ENCODE results near the gene C6orf132.

C6orf132 gene

GRCh38 chr6:42103216-42103615 is 39.2 kb downstream of the C6orf132 start:
- H3K9ac ChIP-seq, result no peak overlapping the region
- no peaks in the 10 kb centered on the region for H3K79me2 ChIP-seq (ENCODE audit: insufficient read depth, low read depth)
- H3K4me3 ChIP-seq (IDR thresholded peaks at IDR 0.05; ENCODE audit: insufficient read depth, low read depth, low read length), result no peak overlapping the region
- no peak overlapping the region for H2AFZ ChIP-seq (ENCODE audit: low read depth)
- no peaks in the 10 kb centered on the region for H4K20me1 ChIP-seq (ENCODE audit: insufficient read depth)
- H3K4me2 ChIP-seq, result no peak overlapping the region
- no peak overlapping the region for H3K27ac ChIP-seq
- no peaks in the 10 kb centered on the region for H3K4me1 ChIP-seq (ENCODE audit: low read depth, poor library complexity, severe bottlenecking)
- no peaks in the 10 kb centered on the region for H3K27me3 ChIP-seq (ENCODE audit: insufficient read depth, low read depth)
- no peak for TF ChIP-seq CTCF (conservative IDR thresholded peaks at IDR 0.05; ENCODE audit: low read depth, low read length)
- no peaks in the 10 kb centered on the region for H3K36me3 ChIP-seq (ENCODE audit: insufficient read depth)

GRCh38 chr6:42101186-42101657 is 41.2 kb downstream of the C6orf132 start:
- Histone ChIP-seq H3K27me3 (ENCODE audit: insufficient read depth, low read depth) (no peaks in the 10 kb centered on the region), H4K20me1 (ENCODE audit: insufficient read depth) (no peaks in the 10 kb centered on the region), H2AFZ (ENCODE audit: low read depth) (no peak overlapping the region), H3K27ac (no peak overlapping the region), H3K36me3 (ENCODE audit: insufficient read depth) (no peaks in the 10 kb centered on the region), H3K4me1 (ENCODE audit: low read depth, poor library complexity, severe bottlenecking) (no peaks in the 10 kb centered on the region), H3K79me2 (ENCODE audit: insufficient read depth, low read depth) (no peaks in the 10 kb centered on the region), H3K9ac (no peak overlapping the region), H3K4me3 (IDR thresholded peaks at IDR 0.05; ENCODE audit: insufficient read depth, low read depth, low read length) (no peak overlapping the region), H3K4me2 (no peak overlapping the region)
- no peak for TF ChIP-seq CTCF (conservative IDR thresholded peaks at IDR 0.05; ENCODE audit: low read depth, low read length)

DNA sequence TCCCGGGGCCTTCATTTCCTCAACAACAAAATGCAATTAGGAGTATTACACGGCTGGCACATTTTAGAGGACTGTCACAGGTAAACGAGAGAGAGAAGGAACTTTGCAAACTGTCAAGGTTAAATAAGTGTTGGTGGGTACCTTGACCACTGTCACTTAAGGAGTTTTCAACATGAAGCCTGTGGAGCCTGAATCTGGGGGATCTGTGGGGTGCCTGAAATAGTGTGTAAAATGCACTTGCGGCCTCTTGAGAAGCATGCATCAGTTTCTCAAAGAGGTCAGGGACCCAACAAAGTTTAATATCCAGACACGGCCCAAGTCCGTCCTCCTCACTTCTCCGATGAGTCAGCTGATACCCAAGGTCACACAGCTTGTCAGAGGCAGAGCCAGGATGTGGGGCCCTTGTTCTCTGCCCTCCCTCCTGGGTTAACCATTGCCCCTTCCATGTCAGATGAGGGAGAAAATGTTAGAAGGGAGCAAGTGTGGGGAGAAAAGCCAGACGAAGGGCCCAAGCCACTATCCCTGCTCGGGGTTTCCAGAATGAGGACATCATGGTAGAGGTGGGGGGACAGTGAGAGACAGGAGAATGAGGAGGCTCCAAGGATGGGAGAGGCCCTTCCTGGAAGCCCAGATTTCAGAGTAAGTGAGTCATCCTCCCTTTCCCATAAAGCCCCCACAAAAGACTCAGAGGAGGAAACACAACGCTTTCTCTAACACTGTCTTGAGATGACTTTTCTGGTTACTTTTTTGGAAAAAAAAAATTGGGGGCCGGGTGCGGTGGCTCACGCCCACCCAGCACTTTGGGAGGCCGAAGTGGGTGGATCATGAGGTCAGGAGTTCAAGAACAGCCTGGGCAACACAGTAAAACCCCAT is 42.2 kb downstream of the C6orf132 start:
- Histone ChIP-seq H3K36me3 (ENCODE audit: insufficient read depth) (no peaks in the 10 kb centered on the region), H2AFZ (ENCODE audit: low read depth) (no peak overlapping the region), H3K9ac (no peak overlapping the region), H3K4me1 (ENCODE audit: low read depth, poor library complexity, severe bottlenecking) (no peaks in the 10 kb centered on the region), H4K20me1 (ENCODE audit: insufficient read depth) (no peaks in the 10 kb centered on the region), H3K27ac (no peak overlapping the region), H3K4me2 (no peak overlapping the region), H3K4me3 (IDR thresholded peaks at IDR 0.05; ENCODE audit: insufficient read depth, low read depth, low read length) (no peak overlapping the region), H3K27me3 (ENCODE audit: insufficient read depth, low read depth) (no peaks in the 10 kb centered on the region), H3K79me2 (ENCODE audit: insufficient read depth, low read depth) (no peaks in the 10 kb centered on the region)
- no peak for TF ChIP-seq CTCF (conservative IDR thresholded peaks at IDR 0.05; ENCODE audit: low read depth, low read length)

- Histone ChIP-seq H4K20me1 (ENCODE audit: insufficient read depth) (no peaks in the 10 kb centered on the region), H3K9ac (no peak overlapping the region), H3K4me3 (IDR thresholded peaks at IDR 0.05; ENCODE audit: insufficient read depth, low read depth, low read length) (no peak overlapping the region), H3K4me1 (ENCODE audit: low read depth, poor library complexity, severe bottlenecking) (no peaks in the 10 kb centered on the region), H2AFZ (ENCODE audit: low read depth) (no peak overlapping the region), H3K36me3 (ENCODE audit: insufficient read depth) (no peaks in the 10 kb centered on the region), H3K79me2 (ENCODE audit: insufficient read depth, low read depth) (no peaks in the 10 kb centered on the region), H3K27me3 (ENCODE audit: insufficient read depth, low read depth) (no peaks in the 10 kb centered on the region), H3K27ac (no peak overlapping the region), H3K4me2 (no peak overlapping the region)
- TF ChIP-seq CTCF (conservative IDR thresholded peaks at IDR 0.05; ENCODE audit: low read depth, low read length), result no peak
Observed at GRCh38 chr6:42099340-42100028, 42.9 kb downstream of the C6orf132 start.
